ENCODE measurements around the gene RND3.

GRCh38 chr2:150425121-150425955 is 62.1 kb downstream of the RND3 start:
- TF ChIP-seq CTCF (IDR thresholded peaks at IDR 0.05), result no peak
- TF ChIP-seq ZFX (IDR thresholded peaks at IDR 0.05; ENCODE audit: borderline replicate concordance), result no peak

Measured in 22Rv1 (cell line).